GM20431 (cell line): ENCODE results near the gene NLRP7.
"Not testable (repeated sequence)": the region's sequence is repeated elsewhere in the genome, so short reads cannot be mapped to it uniquely, and the experiment has no call there.

Experiments
- in situ Hi-C: fragments of 300-500 bp; cut with MseI, MboI; formaldehyde crosslinking; loops from one replicate; pipeline ENCODE4 v1.15.0; 2020; ENCODE audit warnings: low sequenced_read_pairs; ENCODE audit not compliant: unreplicated experiment

NLRP7 gene

GRCh38 chr19:54947381-54947780 is at the start of gene NLRP7:
NLRP7 (minus strand) TSS chr19:54947530.
- in situ Hi-C loops, result no loop called here

- in situ Hi-C loops, result no loop called here
Measured at GRCh38 chr19:54995561-54995960, 48.2 kb upstream of the NLRP7 start.

- in situ Hi-C loops, result not testable (repeated sequence)
Measured at GRCh38 chr19:54989531-54989930, 42.2 kb upstream of the NLRP7 start.

- in situ Hi-C loops, result not testable (repeated sequence)
Measured at GRCh38 chr19:54982562-54982961, 35.2 kb upstream of the NLRP7 start.

- in situ Hi-C loops, result not testable (repeated sequence)
Measured at GRCh38 chr19:54973229-54974090, 26.1 kb upstream of the NLRP7 start.

GRCh38 chr19:54971446-54971845 is 24.1 kb upstream of the NLRP7 start:
- in situ Hi-C loops, result not testable (repeated sequence)

- in situ Hi-C loops, result no loop called here
Measured at GRCh38 chr19:54969647-54970046, 22.3 kb upstream of the NLRP7 start.

- in situ Hi-C loops, result no loop called here
Measured at GRCh38 chr19:54967611-54968010, 20.3 kb upstream of the NLRP7 start.

GRCh38 chr19:54965055-54965454 is 17.7 kb upstream of the NLRP7 start:
- in situ Hi-C loops, result not testable (repeated sequence)

GRCh38 chr19:54959840-54960239 is 12.5 kb upstream of the NLRP7 start:
- in situ Hi-C loops, result no loop called here

- in situ Hi-C loops, result no loop called here
Measured at GRCh38 chr19:54955376-54955775, 8.0 kb upstream of the NLRP7 start.

GRCh38 chr19:54953345-54953713 is 6.0 kb upstream of the NLRP7 start:
- in situ Hi-C loops, result not testable (repeated sequence)

- in situ Hi-C loops, result no loop called here
Measured at GRCh38 chr19:54952591-54953344, 5.4 kb upstream of the NLRP7 start.

GRCh38 chr19:54950580-54950979 is 3.2 kb upstream of the NLRP7 start:
- in situ Hi-C loops, result not testable (repeated sequence)

GRCh38 chr19:54949412-54949811 is 2.1 kb upstream of the NLRP7 start:
- in situ Hi-C loops, result no loop called here

GRCh38 chr19:54943772-54944361 is 3.5 kb downstream of the NLRP7 start:
- in situ Hi-C loops, result not testable (repeated sequence)

- in situ Hi-C loops, result not testable (repeated sequence)
Measured at GRCh38 chr19:54939538-54939937, 7.8 kb downstream of the NLRP7 start.

GRCh38 chr19:54938906-54939305 is 8.4 kb downstream of the NLRP7 start:
- in situ Hi-C loops, result no loop called here

GRCh38 chr19:54937926-54938325 is 9.4 kb downstream of the NLRP7 start:
- in situ Hi-C loops, result no loop called here

- in situ Hi-C loops, result no loop called here
Measured at GRCh38 chr19:54928299-54928698, 19.0 kb downstream of the NLRP7 start.

GRCh38 chr19:54923276-54923675 is 24.1 kb downstream of the NLRP7 start:
- in situ Hi-C loops, result no loop called here
